Endodermal cell (in vitro differentiated cells): ENCODE measurements around the gene CSRP3. TPM values are rescaled to one million over a fixed set of nuclear protein-coding genes. Genes with fewer than 3 reads are reported as not detected.

ENCODE experiments used
- DNase-seq: peaks from one replicate; pipeline ENCODE4 v3.0.0-alpha.2; 2017
- H3K27ac ChIP-seq: 2 replicates; pipeline ENCODE4 v1.5.1; 2013; ENCODE audit warnings: mild to moderate bottlenecking, low read depth, low read length, moderate library complexity
- H3K27me3 ChIP-seq: 2 replicates; pipeline ENCODE4 v1.6.1; 2013; ENCODE audit warnings: mild to moderate bottlenecking, low read length, moderate library complexity; ENCODE audit not compliant: insufficient read depth, control insufficient read depth, poor library complexity, severe bottlenecking
- H3K36me3 ChIP-seq: 2 replicates; pipeline ENCODE4 v1.7.0; 2013; ENCODE audit warnings: mild to moderate bottlenecking, low read length, moderate library complexity; ENCODE audit not compliant: control insufficient read depth, insufficient read depth
- H3K4me1 ChIP-seq: one replicate; pipeline ENCODE4 v1.7.0; 2013; ENCODE audit warnings: low read length; ENCODE audit not compliant: control insufficient read depth, insufficient read depth
- H3K4me3 ChIP-seq: 2 replicates; pipeline ENCODE4 v1.5.1; 2013; ENCODE audit warnings: mild to moderate bottlenecking, low read length, moderate library complexity
- H3K9ac ChIP-seq: 2 replicates; pipeline ENCODE4 v1.6.1; 2013; ENCODE audit warnings: mild to moderate bottlenecking, low read length, moderate library complexity; ENCODE audit not compliant: poor library complexity, severe bottlenecking; ENCODE audit errors: extremely low read depth
- H3K9me3 ChIP-seq: 2 replicates; pipeline ENCODE4 v1.6.1; 2013; ENCODE audit warnings: mild to moderate bottlenecking, low read length, moderate library complexity; ENCODE audit not compliant: control insufficient read depth
- H3K27ac Mint-ChIP-seq: 2 replicates; pipeline ENCODE4 v1.8.0; 2020; ENCODE audit warnings: mixed read lengths
- H3K27me3 Mint-ChIP-seq: 2 replicates; pipeline ENCODE4 v1.8.0; 2021; ENCODE audit warnings: mild to moderate bottlenecking, mixed read lengths; ENCODE audit not compliant: insufficient read depth
- H3K36me3 Mint-ChIP-seq: 2 replicates; pipeline ENCODE4 v1.8.0; 2020; ENCODE audit warnings: low read depth, mixed read lengths
- H3K4me1 Mint-ChIP-seq: 2 replicates; pipeline ENCODE4 v1.8.0; 2020; ENCODE audit warnings: mixed read lengths
- H3K4me3 Mint-ChIP-seq: 2 replicates; pipeline ENCODE4 v1.8.0; 2020; ENCODE audit warnings: mild to moderate bottlenecking, moderate library complexity, mixed read lengths
- H3K9me3 Mint-ChIP-seq: 2 replicates; pipeline ENCODE4 v1.8.0; 2020; ENCODE audit warnings: mild to moderate bottlenecking, mixed read lengths
- CTCF ChIP-seq: fragments of 200-600 bp; sonication (generic); conservative IDR thresholded peaks from 2 replicates; pipeline ENCODE4 v1.5.0; 2021; ENCODE audit warnings: antibody characterized with exemption, mild to moderate bottlenecking
- WGBS, 2 experiments: methylation state at CpG; one replicate each; pipeline versions ENCODE4 v1.1.5 to v1.1.7; 2013; ENCODE audit warnings: missing lambda C conversion rate in 2 of 2, mixed read lengths in 1 of 2; ENCODE audit not compliant: insufficient coverage in 1 of 2, insufficient read length in 1 of 2; 5-methylcytosine and 5-hydroxymethylcytosine counted together
- total RNA-seq, 2 donors: library from RNA; stranded (reverse); fragmentation: NEBNext Ultra II Directional in 1 of 2; extraction: Animal tissue kit (Norgen Biotek cat#: 25700) in 1 of 2; gene quantifications; 2 replicates in 1 of 2; 3 replicates in 1 of 2; pipeline ENCODE4 v1.2.1, GENCODE V29; 2021

The CSRP3 gene
- total RNA-seq, 2 donors from 2014 or later = not detected

- Mint-ChIP-seq H3K27ac (no peak overlapping the region), H3K9me3 (peaks cover 2% of the 10 kb centered on the region), H3K4me3 (no peak overlapping the region), H3K27me3 (peaks cover 74% of the 10 kb centered on the region), H3K4me1 (peaks cover 13% of the 10 kb centered on the region), H3K36me3 (no peaks in the 10 kb centered on the region)
- no peaks in the 10 kb centered on the region for H3K36me3 ChIP-seq
- H3K4me1 ChIP-seq = no peaks in the 10 kb centered on the region
- peaks cover 68% of the 10 kb centered on the region for H3K27me3 ChIP-seq
- DNase-seq = no peak
- no peak overlapping the region for H3K4me3 ChIP-seq
- peaks cover 4% of the 10 kb centered on the region for H3K9me3 ChIP-seq
- no peak for TF ChIP-seq CTCF
- no peak overlapping the region for H3K9ac ChIP-seq
- no peak overlapping the region for H3K27ac ChIP-seq
These were observed 41.8 kb upstream of the CSRP3 start for GRCh38 chr11:19243613-19244012.

- peaks cover 65% of the 10 kb centered on the region for H3K27me3 ChIP-seq
- no peak overlapping the region for H3K27ac ChIP-seq
- DNase-seq = no peak
- no peaks in the 10 kb centered on the region for H3K36me3 ChIP-seq
- Mint-ChIP-seq H3K36me3 (no peaks in the 10 kb centered on the region), H3K27ac (no peak overlapping the region), H3K4me3 (peak overlapping the region; percentile 78), H3K27me3 (peaks cover 71% of the 10 kb centered on the region), H3K9me3 (no peaks in the 10 kb centered on the region), H3K4me1 (peaks cover 13% of the 10 kb centered on the region)
- no peaks in the 10 kb centered on the region for H3K4me1 ChIP-seq
- no peak overlapping the region for H3K9ac ChIP-seq
- H3K9me3 ChIP-seq = peaks cover 4% of the 10 kb centered on the region
- no peak overlapping the region for H3K4me3 ChIP-seq
- WGBS, 2 experiments = 70 to 72% methylated on average over 5 of the region's 5 CpGs
- no peak for TF ChIP-seq CTCF
These were observed 41.4 kb upstream of the CSRP3 start for GRCh38 chr11:19243143-19243542.

- Histone ChIP-seq H3K36me3 (peaks cover 7% of the 10 kb centered on the region), H3K9me3 (no peaks in the 10 kb centered on the region), H3K4me1 (no peaks in the 10 kb centered on the region), H3K27ac (no peak overlapping the region), H3K9ac (no peak overlapping the region), H3K4me3 (peak overlapping the region; percentile 91), H3K27me3 (peaks cover 62% of the 10 kb centered on the region)
- Mint-ChIP-seq H3K27ac (peak overlapping the region; percentile 74), H3K36me3 (peaks cover 4% of the 10 kb centered on the region), H3K27me3 (peaks cover 65% of the 10 kb centered on the region), H3K4me3 (peak overlapping the region; percentile 78), H3K4me1 (peaks cover 13% of the 10 kb centered on the region), H3K9me3 (no peaks in the 10 kb centered on the region)
- WGBS, 2 experiments = 6 to 12% methylated on average over 25 to 55 of the region's 55 CpGs
- no peak for TF ChIP-seq CTCF
- DNase-seq = peak; percentile 80
These were observed 40.6 kb upstream of the CSRP3 start for GRCh38 chr11:19242179-19242932.
